Naive thymus-derived CD8-positive, alpha-beta T cell (primary cell): ENCODE data around the gene ZMYM4. TPM values are rescaled to one million over a fixed set of nuclear protein-coding genes. Genes with fewer than 3 reads are reported as not detected.

Experiments
- ATAC-seq, 2 donors: fragments of 150-1000 bp; cut with Tn5 transposase in 1 of 2; sonication (Bioruptor Pico), chemical (Tn5 transposase) in 1 of 2; 1 replicate in 1 of 2; 2 replicates in 1 of 2; pipeline ENCODE4 v1.10.0; 2021; ENCODE audit warnings: mild to moderate bottlenecking in 2 of 2, moderate library complexity in 2 of 2
- POLR2A ChIA-PET: fragments of 350-600 bp; sonication (Branson Sonifier 250); formaldehyde crosslinking; loops from one replicate; lab custom pipeline; 2021; ENCODE audit warnings: antibody characterized with exemption; lab: Charles Lee
- DNase-seq, 10 donors: peaks; one replicate each; pipeline versions ENCODE4 v3.0.0 to v3.0.0-alpha.2; 2020 to 2022
- H3K27ac Mint-ChIP-seq, 10 donors: one replicate each; pipeline ENCODE4 v1.8.0; 2020 to 2022; ENCODE audit warnings: mild to moderate bottlenecking in 10 of 10, mixed read lengths in 10 of 10, moderate library complexity in 4 of 10, inconsistent platforms in 1 of 10
- H3K27me3 Mint-ChIP-seq, 5 donors: one replicate each; pipeline ENCODE4 v1.8.0; 2021 to 2022; ENCODE audit warnings: mixed read lengths in 5 of 5
- H3K36me3 Mint-ChIP-seq, 3 donors: one replicate each; pipeline ENCODE4 v1.8.0; 2020 to 2022; ENCODE audit warnings: mixed read lengths in 3 of 3, mild to moderate bottlenecking in 2 of 3, inconsistent platforms in 1 of 3
- H3K4me1 Mint-ChIP-seq, 4 donors: one replicate each; pipeline ENCODE4 v1.8.0; 2021 to 2022; ENCODE audit warnings: mixed read lengths in 4 of 4
- H3K4me3 Mint-ChIP-seq, 10 donors: one replicate each; pipeline ENCODE4 v1.8.0; 2020 to 2022; ENCODE audit warnings: mild to moderate bottlenecking in 10 of 10, mixed read lengths in 10 of 10, moderate library complexity in 6 of 10, inconsistent platforms in 1 of 10
- H3K9me3 Mint-ChIP-seq, 9 donors: one replicate each; pipeline ENCODE4 v1.8.0; 2020 to 2022; ENCODE audit warnings: mixed read lengths in 9 of 9, mild to moderate bottlenecking in 3 of 9, inconsistent platforms in 1 of 9, moderate library complexity in 1 of 9
- polyA plus RNA-seq, 3 donors: library from polyadenylated mRNA; unstranded; fragments of 300-500 nt; fragmentation: Illumina TruSeq; gene quantifications; one replicate each; pipeline ENCODE4 v1.2.3, GENCODE V29; 2021
- total RNA-seq, 8 experiments: library from RNA in 2 of 8; stranded (reverse) in 2 of 8; gene quantifications; one replicate each; pipeline ENCODE4 v1.2.3 and lab custom pipeline; 2021 to 2026

ZMYM4 gene
- total and polyA plus RNA-seq, 5 experiments from 2014 or later: 25.1 to 45.1 (median 31.7) TPM

DNA sequence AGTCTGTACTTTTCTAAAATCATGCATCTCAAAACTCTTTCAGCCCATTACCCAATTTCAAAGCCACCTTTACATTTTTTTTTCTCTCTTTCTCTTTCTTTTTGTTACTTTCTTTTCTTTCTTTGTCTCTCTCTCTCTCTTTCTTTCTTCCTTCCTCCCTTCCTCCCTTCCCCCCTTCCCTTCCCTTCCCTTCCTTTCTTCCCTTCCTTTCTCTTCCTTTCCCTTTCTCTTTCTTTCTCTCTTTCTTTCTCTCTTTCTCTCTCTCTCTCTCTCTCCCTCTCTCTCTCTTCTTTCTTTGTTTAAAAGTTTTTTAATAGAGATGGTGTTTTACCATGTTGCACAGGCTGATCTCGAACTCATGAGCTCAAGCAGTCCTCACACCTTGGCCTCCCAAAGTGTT lies 11.5 kb downstream of the ZMYM4 start:
- DNase-seq (no peak), ATAC-seq (no peak)
- POLR2A ChIA-PET: no interaction called here
- Mint-ChIP-seq H3K4me1 (peaks cover 11 to 30% (median 20%) of the 10 kb centered on the region in 4 donors), H3K27me3 (no peaks in the 10 kb centered on the region), H3K27ac (peak overlapping the region in 7 of 10 donors; percentile 2 to 67 (median 23)), H3K9me3 (peaks cover 3 to 20% (median 9%) of the 10 kb centered on the region in 9 donors), H3K36me3 (peaks cover 12 to 40% (median 25%) of the 10 kb centered on the region in 3 donors), H3K4me3 (no peak overlapping the region)

- ATAC-seq (no peak), DNase-seq (no peak)
- Mint-ChIP-seq H3K9me3 (peaks cover 3 to 20% (median 9%) of the 10 kb centered on the region in 9 donors), H3K27me3 (no peaks in the 10 kb centered on the region), H3K36me3 (peaks cover 12 to 43% (median 25%) of the 10 kb centered on the region in 3 donors), H3K27ac (no peak overlapping the region), H3K4me3 (no peak overlapping the region), H3K4me1 (peaks cover 16 to 39% (median 30%) of the 10 kb centered on the region in 4 donors)
- POLR2A ChIA-PET: no interaction called here
Measured at GRCh38 chr1:35281565-35281964, 13.1 kb downstream of the ZMYM4 start.

GRCh38 chr1:35282172-35282571 lies 13.7 kb downstream of the ZMYM4 start:
- DNase-seq (no peak), ATAC-seq (no peak)
- POLR2A ChIA-PET: interaction anchor here (1.2 kb wide), 1 partner anchor 14 kb away, joined by 4 read pairs; the partner anchor contains the start of gene ZMYM4
- Mint-ChIP-seq H3K4me3 (no peak overlapping the region), H3K27ac (no peak overlapping the region), H3K27me3 (no peaks in the 10 kb centered on the region), H3K9me3 (peaks cover 3 to 20% (median 9%) of the 10 kb centered on the region in 9 donors), H3K36me3 (peaks cover 12 to 43% (median 25%) of the 10 kb centered on the region in 3 donors), H3K4me1 (peaks cover 17 to 39% (median 33%) of the 10 kb centered on the region in 4 donors)

- no peak for DNase-seq
- Mint-ChIP-seq H3K27ac (peak overlapping the region in 7 of 10 donors; percentile 1 to 87 (median 64)), H3K9me3 (peaks cover under 1 to 20% (median 6%) of the 10 kb centered on the region in 9 donors), H3K36me3 (peaks cover 5 to 27% (median 7%) of the 10 kb centered on the region in 3 donors), H3K4me3 (peak overlapping the region in 4 of 10 donors; percentile 24 to 67 (median 30)), H3K27me3 (no peaks in the 10 kb centered on the region), H3K4me1 (peaks cover 20 to 55% (median 46%) of the 10 kb centered on the region in 4 donors)
- POLR2A ChIA-PET: no interaction called here
- ATAC-seq: no peak
Measured at GRCh38 chr1:35284852-35285251, 16.3 kb downstream of the ZMYM4 start.

DNA sequence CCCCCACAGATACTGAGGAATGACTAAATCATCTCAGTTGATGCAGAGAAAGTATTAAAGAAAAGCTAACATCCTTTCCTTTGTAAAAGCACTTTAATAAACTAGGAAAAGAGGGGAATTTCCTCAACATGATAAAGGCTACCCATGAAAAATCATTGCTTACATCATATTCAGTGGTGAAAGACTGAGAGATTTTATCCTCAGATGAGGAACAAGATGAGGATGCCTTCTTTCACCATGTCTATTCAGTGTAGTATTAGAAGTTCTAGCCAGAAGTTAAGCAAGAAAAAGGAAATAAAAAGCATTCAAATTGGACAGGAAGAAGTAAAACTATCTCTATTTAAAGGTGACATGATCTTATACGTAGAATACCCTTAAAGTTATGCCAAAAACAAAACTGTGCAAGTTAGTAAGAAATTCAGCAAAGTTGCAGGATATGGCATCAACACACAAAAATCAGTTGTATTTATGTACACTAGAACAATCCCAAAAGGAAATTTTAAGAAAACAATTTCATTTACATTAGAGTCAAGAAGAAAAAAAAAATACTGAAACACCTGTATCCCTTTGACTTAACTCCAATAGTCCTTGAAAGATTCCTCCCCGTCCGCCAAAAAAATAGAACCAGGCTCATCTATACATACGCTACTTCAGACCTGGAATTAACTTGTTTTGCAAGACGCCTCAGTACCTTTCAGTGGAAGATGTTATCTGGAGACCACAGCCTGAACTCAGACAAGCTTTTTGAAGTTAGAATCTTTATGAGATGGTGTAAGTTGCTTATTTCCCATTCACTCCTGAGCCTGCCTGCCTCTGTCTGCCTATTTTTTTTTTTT lies 17.5 kb downstream of the ZMYM4 start:
- POLR2A ChIA-PET: interaction anchor here (1.4 kb wide), 2 partner anchors 16 to 18 kb away, joined by 3 to 12 read pairs; partner anchors contain the start of gene ZMYM4
- Mint-ChIP-seq H3K27ac (peak overlapping the region in 9 of 10 donors; percentile 27 to 89 (median 72)), H3K27me3 (no peaks in the 10 kb centered on the region), H3K36me3 (peaks cover 6 to 20% (median 7%) of the 10 kb centered on the region in 3 donors), H3K4me3 (peak overlapping the region; percentile 23 to 74 (median 52)), H3K9me3 (peaks cover 0 to 18% (median 6%) of the 10 kb centered on the region in 9 donors), H3K4me1 (peaks cover 16 to 50% (median 42%) of the 10 kb centered on the region in 4 donors)
- ATAC-seq: peak; percentile 88 to 93
- DNase-seq: peak in 5 of 10 donors; percentile 5 to 53 (median 21)

DNA sequence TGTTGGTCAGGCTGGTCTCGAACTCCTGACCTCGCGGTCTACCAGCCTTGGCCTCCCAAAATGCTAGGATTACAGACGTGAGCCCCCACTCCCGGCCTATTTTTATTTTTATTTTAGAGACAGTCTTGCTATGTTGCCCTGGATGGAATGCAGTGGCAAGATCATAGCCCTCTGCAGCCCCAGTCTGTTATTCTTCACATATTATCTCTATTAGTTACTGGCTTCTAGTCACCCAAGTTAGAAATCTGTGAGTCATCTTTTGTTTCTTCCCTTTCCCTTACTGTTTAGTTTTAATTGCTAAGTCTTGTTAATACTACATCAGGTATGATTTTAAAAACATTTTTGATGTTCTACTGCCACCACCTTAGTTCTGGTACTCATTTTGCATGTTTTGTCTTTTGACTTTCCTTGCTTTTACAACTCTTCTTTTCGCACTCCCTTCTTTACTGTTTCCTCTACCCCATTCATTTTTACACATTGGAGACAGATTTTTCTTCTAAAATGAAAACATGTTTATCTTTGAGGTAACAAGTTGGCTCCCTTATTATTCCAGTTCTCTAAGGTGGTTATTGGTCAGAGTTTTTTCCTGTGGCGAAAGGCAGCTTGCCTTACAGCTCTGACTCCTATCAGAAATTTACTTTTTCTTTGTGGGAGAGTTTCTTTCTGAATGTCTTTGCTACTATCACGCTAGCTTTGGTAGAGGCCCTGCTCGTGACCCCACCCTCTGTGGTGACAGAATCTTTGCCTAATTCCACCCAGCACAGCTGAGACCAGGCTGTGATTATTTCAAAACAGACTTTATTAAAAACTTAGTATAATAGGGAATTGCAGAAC lies 19.5 kb downstream of the ZMYM4 start:
- Mint-ChIP-seq H3K27me3 (no peaks in the 10 kb centered on the region), H3K36me3 (peaks cover 0 to 14% (median 11%) of the 10 kb centered on the region in 3 donors), H3K9me3 (peaks cover 0 to 12% (median 0%) of the 10 kb centered on the region in 9 donors), H3K4me1 (peaks cover 16 to 54% (median 41%) of the 10 kb centered on the region in 4 donors), H3K4me3 (peak overlapping the region in 2 of 10 donors; percentile 8 to 28), H3K27ac (peak overlapping the region in 8 of 10 donors; percentile 7 to 61 (median 40))
- POLR2A ChIA-PET: no interaction called here
- no peak for DNase-seq
- ATAC-seq: no peak

DNA sequence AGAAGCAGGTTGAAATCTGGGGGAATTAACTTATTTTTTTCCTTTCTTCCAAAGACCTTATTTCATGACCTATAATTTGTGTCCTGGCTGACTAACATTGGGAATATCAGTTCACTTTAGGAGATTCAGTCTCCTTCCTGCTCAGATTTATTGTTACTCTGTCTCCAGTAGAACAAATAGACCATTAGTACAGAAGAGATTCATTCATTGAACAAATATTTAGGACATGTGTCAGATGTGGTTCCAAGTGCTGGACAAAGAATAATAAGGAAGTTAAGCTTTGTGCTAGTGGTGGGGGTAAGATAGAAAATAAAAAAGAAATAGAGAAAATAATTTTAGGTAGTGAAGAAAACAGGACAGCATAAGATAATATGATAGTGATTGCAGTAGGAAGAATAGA lies 20.3 kb downstream of the ZMYM4 start:
- ATAC-seq: no peak

DNA sequence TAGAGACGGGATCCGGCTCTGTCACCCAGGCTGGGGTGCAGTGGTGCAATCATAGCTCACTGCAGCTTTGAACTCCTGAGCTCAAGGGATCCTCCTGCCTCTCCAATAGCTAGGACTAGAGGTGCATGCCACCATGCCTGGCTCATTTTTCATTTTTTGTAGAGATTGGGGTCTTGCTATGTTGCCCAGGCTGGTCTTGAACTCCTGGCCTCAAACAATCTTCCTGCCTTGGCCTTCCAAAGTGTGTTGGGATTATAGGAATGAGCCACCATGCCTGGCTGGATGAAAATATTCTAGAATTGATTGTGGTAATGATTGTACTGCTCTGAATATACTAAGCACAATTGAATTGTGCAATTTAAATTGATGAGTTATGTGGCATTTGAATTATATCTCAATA lies 21.9 kb downstream of the ZMYM4 start:
- DNase-seq (no peak), ATAC-seq (no peak)
- peaks cover 0 to 26% (median 0%) of the 10 kb centered on the region in 3 donors for H3K36me3 Mint-ChIP-seq
- no peaks in the 10 kb centered on the region for H3K27me3 Mint-ChIP-seq
- POLR2A ChIA-PET: no interaction called here
- H3K27ac Mint-ChIP-seq: peak overlapping the region in 1 of 10 donors; percentile 17
- H3K4me3 Mint-ChIP-seq: no peak overlapping the region
- H3K4me1 Mint-ChIP-seq: peaks cover 14 to 42% (median 30%) of the 10 kb centered on the region in 4 donors
- no peaks in the 10 kb centered on the region for H3K9me3 Mint-ChIP-seq

More for the DNA sequence above, 20.3 kb downstream of the ZMYM4 start:
- Mint-ChIP-seq H3K27ac (peak overlapping the region in 4 of 10 donors; percentile 0 to 57 (median 8)), H3K9me3 (peaks cover 0 to 8% (median 0%) of the 10 kb centered on the region in 9 donors), H3K27me3 (no peaks in the 10 kb centered on the region), H3K4me3 (no peak overlapping the region), H3K36me3 (peaks cover 0 to 21% (median 11%) of the 10 kb centered on the region in 3 donors), H3K4me1 (peaks cover 16 to 54% (median 41%) of the 10 kb centered on the region in 4 donors)
- DNase-seq: no peak
- POLR2A ChIA-PET: no interaction called here

- H3K36me3 Mint-ChIP-seq: peaks cover 0 to 47% (median 0%) of the 10 kb centered on the region in 3 donors
- POLR2A ChIA-PET: no interaction called here
- H3K9me3 Mint-ChIP-seq: no peaks in the 10 kb centered on the region
- H3K4me1 Mint-ChIP-seq: peaks cover 4 to 14% (median 7%) of the 10 kb centered on the region in 4 donors
- DNase-seq (no peak), ATAC-seq (no peak)
- peak overlapping the region in 2 of 10 donors; percentile 1 to 11 for H3K27ac Mint-ChIP-seq
- no peaks in the 10 kb centered on the region for H3K27me3 Mint-ChIP-seq
- no peak overlapping the region for H3K4me3 Mint-ChIP-seq
Measured at GRCh38 chr1:35294809-35295208, 26.3 kb downstream of the ZMYM4 start.

DNA sequence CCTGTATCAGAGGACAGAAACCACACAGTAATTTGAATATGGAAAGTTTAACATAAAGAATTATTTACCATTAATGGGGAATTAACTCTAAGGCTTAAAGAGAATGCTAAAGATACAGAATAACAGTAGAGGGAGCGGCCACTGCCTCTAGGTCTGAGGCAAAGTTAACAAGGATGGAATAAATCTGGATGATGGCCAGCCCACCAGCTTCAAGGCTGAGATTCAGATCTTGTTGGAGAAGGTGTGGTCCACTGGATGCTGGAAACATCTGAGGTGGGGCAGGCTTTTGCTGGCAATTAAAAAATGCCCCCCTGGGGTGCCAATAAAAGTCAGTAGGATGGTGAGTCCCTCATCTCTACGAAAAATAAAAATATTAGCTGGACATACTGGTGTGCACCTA lies 29.4 kb downstream of the ZMYM4 start:
- Mint-ChIP-seq H3K9me3 (no peaks in the 10 kb centered on the region), H3K36me3 (peaks cover 0 to 44% (median 0%) of the 10 kb centered on the region in 3 donors), H3K27me3 (no peaks in the 10 kb centered on the region), H3K27ac (peak overlapping the region in 3 of 10 donors; percentile 9 to 74 (median 43)), H3K4me3 (no peak overlapping the region), H3K4me1 (peaks cover 4 to 17% (median 12%) of the 10 kb centered on the region in 4 donors)
- POLR2A ChIA-PET: interaction anchor here (0.6 to 1.7 kb wide), 4 partner anchors 30 to 105 kb away, joined by 4 to 5 read pairs (median 4); partner anchors contain the start of gene SFPQ
- DNase-seq (no peak), ATAC-seq (no peak)

DNA sequence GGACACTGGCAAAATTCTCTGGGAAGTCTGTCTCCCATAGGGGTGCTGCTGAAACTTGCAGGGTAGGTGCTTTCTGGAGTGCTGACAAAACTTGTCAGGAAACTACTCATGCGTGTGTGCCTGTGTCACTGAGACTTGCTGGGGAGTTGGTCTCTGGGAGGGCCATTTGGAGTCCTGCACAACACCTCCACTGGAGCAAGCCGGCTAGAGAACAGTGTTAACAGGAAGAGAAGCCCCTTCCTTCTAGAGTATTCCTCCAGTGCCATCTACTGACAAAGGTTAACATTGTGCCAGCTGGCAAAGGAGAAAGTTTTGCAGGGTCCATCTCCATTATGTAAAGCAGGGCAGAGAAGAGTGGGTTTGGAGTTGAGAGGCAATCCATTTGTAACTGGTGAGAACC lies 30.0 kb downstream of the ZMYM4 start:
- Mint-ChIP-seq H3K4me3 (no peak overlapping the region), H3K36me3 (peaks cover 0 to 44% (median 0%) of the 10 kb centered on the region in 3 donors), H3K27ac (peak overlapping the region in 4 of 10 donors; percentile 24 to 74 (median 42)), H3K4me1 (peaks cover 4 to 17% (median 12%) of the 10 kb centered on the region in 4 donors), H3K27me3 (no peaks in the 10 kb centered on the region), H3K9me3 (no peaks in the 10 kb centered on the region)
- peak in 9 of 10 donors; percentile 19 to 72 (median 48) for DNase-seq
- peak; percentile 95 to 98 for ATAC-seq
- POLR2A ChIA-PET: interaction anchor here (1.0 to 1.7 kb wide), 3 partner anchors 36 to 105 kb away, joined by 3 to 5 read pairs (median 5); partner anchors contain the start of gene SFPQ

DNA sequence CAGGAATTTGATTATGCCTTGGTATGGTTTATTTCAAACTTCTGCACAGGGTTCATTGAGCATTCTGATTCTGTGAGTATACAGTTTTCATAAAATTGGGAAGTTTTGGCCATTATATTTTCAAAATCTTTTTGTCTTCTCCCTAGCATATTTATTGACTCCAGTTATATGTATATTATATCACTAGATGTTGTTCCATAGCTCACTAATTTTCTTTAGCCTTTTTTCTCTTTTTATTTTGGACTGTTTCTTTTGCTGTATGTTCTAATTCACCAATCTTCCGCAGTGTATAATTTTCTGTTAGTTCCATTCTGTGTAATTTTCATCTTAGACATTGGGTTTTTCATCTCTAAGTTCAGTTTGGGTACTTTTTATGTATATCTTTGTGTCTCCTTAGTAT lies 31.9 kb downstream of the ZMYM4 start:
- Mint-ChIP-seq H3K36me3 (peaks cover 0 to 46% (median 0%) of the 10 kb centered on the region in 3 donors), H3K9me3 (no peaks in the 10 kb centered on the region), H3K27me3 (no peaks in the 10 kb centered on the region), H3K4me3 (no peak overlapping the region), H3K27ac (peak overlapping the region in 1 of 10 donors; percentile 55), H3K4me1 (peaks cover 4 to 17% (median 12%) of the 10 kb centered on the region in 4 donors)
- POLR2A ChIA-PET: no interaction called here
- no peak for ATAC-seq
- DNase-seq: no peak
